ENCODE data around the gene COL4A1.

Gene COL4A1

GRCh38 chr13:110213461-110214074 is 93.4 kb downstream of the COL4A1 start:
- Histone ChIP-seq H3K36me3 (replicated peaks; ENCODE audit: insufficient read depth, low read length) (no peaks in the 10 kb centered on the region), H3K9me3 (replicated peaks; ENCODE audit: insufficient read depth, low read length) (no peaks in the 10 kb centered on the region), H3K27me3 (replicated peaks; ENCODE audit: insufficient read depth, low read length) (no peaks in the 10 kb centered on the region), H2AFZ (ENCODE audit: low read length) (no peak overlapping the region), H3K9me2 (replicated peaks; ENCODE audit: insufficient read depth, low read length) (no peaks in the 10 kb centered on the region), H3K4me1 (ENCODE audit: low read length) (no peaks in the 10 kb centered on the region), H3K79me2 (ENCODE audit: low read length) (no peaks in the 10 kb centered on the region), H3F3A (ENCODE audit: insufficient read depth, low read length) (no peaks in the 10 kb centered on the region), H3K9ac (ENCODE audit: low read length) (no peak overlapping the region), H3K4me2 (ENCODE audit: low read depth, low read length) (no peak overlapping the region), H4K20me1 (ENCODE audit: insufficient read depth, low read length) (no peaks in the 10 kb centered on the region), H3K27ac (ENCODE audit: low read length) (no peak overlapping the region), H3K4me3 (ENCODE audit: low read length) (no peak overlapping the region)
- DNase-seq, result no peak
- TF ChIP-seq EZH2 (optimal IDR thresholded peaks at IDR 0.05; ENCODE audit: low read depth, low read length) (no peak), CTCF (IDR thresholded peaks at IDR 0.05; ENCODE audit: low read length) (no peak), EZH2phosphoT487 (IDR thresholded peaks at IDR 0.05; ENCODE audit: low read length) (no peak)

GRCh38 chr13:110212529-110212928 is 94.4 kb downstream of the COL4A1 start:
- Histone ChIP-seq H3K27me3 (replicated peaks; ENCODE audit: insufficient read depth, low read length) (no peaks in the 10 kb centered on the region), H3K79me2 (ENCODE audit: low read length) (no peaks in the 10 kb centered on the region), H4K20me1 (ENCODE audit: insufficient read depth, low read length) (no peaks in the 10 kb centered on the region), H2AFZ (ENCODE audit: low read length) (no peak overlapping the region), H3K9me2 (replicated peaks; ENCODE audit: insufficient read depth, low read length) (no peaks in the 10 kb centered on the region), H3K27ac (ENCODE audit: low read length) (no peak overlapping the region), H3K36me3 (replicated peaks; ENCODE audit: insufficient read depth, low read length) (no peaks in the 10 kb centered on the region), H3F3A (ENCODE audit: insufficient read depth, low read length) (no peaks in the 10 kb centered on the region), H3K4me2 (ENCODE audit: low read depth, low read length) (no peak overlapping the region), H3K4me3 (ENCODE audit: low read length) (no peak overlapping the region), H3K4me1 (ENCODE audit: low read length) (no peaks in the 10 kb centered on the region), H3K9me3 (replicated peaks; ENCODE audit: insufficient read depth, low read length) (no peaks in the 10 kb centered on the region), H3K9ac (ENCODE audit: low read length) (no peak overlapping the region)
- no peak for TF ChIP-seq EZH2phosphoT487 (IDR thresholded peaks at IDR 0.05; ENCODE audit: low read length)
- TF ChIP-seq CTCF (IDR thresholded peaks at IDR 0.05; ENCODE audit: low read length), result no peak
- no peak for TF ChIP-seq EZH2 (optimal IDR thresholded peaks at IDR 0.05; ENCODE audit: low read depth, low read length)
- no peak for DNase-seq

- Histone ChIP-seq H3K36me3 (replicated peaks; ENCODE audit: insufficient read depth, low read length) (no peaks in the 10 kb centered on the region), H3K4me2 (ENCODE audit: low read depth, low read length) (no peak overlapping the region), H3K4me3 (ENCODE audit: low read length) (no peak overlapping the region), H3K9me3 (replicated peaks; ENCODE audit: insufficient read depth, low read length) (no peaks in the 10 kb centered on the region), H3K79me2 (ENCODE audit: low read length) (no peaks in the 10 kb centered on the region), H3K27ac (ENCODE audit: low read length) (no peak overlapping the region), H3K9ac (ENCODE audit: low read length) (no peak overlapping the region), H4K20me1 (ENCODE audit: insufficient read depth, low read length) (no peaks in the 10 kb centered on the region), H3K9me2 (replicated peaks; ENCODE audit: insufficient read depth, low read length) (no peaks in the 10 kb centered on the region), H3K4me1 (ENCODE audit: low read length) (no peaks in the 10 kb centered on the region), H3K27me3 (replicated peaks; ENCODE audit: insufficient read depth, low read length) (no peaks in the 10 kb centered on the region), H3F3A (ENCODE audit: insufficient read depth, low read length) (no peaks in the 10 kb centered on the region), H2AFZ (ENCODE audit: low read length) (no peak overlapping the region)
- no peak for TF ChIP-seq CTCF (IDR thresholded peaks at IDR 0.05; ENCODE audit: low read length)
- TF ChIP-seq EZH2 (optimal IDR thresholded peaks at IDR 0.05; ENCODE audit: low read depth, low read length), result no peak
- TF ChIP-seq EZH2phosphoT487 (IDR thresholded peaks at IDR 0.05; ENCODE audit: low read length), result no peak
- no peak for DNase-seq
These were observed 95.2 kb downstream of the COL4A1 start for GRCh38 chr13:110211735-110212134.

All from MM.1S (cell line).